ENCODE results near the gene PTCD3.

PTCD3 gene

DNA sequence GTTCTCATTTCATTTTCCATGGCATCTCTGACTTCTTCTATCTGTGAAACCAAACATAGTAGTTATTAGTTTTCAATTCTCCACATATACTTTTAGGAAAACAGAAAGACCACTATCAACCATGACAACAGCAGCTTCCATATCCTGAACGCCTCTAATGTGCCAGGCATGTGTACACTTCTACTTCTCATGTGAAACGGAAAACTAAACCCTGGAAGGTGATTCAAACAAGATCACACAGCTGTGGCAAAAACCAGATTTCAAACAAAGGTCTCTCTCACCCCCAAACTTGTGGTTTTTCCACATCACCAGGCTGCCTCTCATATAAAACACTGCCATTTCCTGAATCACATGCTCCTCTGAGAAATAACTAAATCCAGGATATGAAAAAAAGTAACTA, 41.8 kb downstream of the PTCD3 start:
- no peak for DNase-seq

- DNase-seq = no peak
These were observed 44.5 kb downstream of the PTCD3 start for GRCh38 chr2:86150502-86150901.

GRCh38 chr2:86157009-86157556, 51.0 kb downstream of the PTCD3 start:
- DNase-seq = no peak

DNA sequence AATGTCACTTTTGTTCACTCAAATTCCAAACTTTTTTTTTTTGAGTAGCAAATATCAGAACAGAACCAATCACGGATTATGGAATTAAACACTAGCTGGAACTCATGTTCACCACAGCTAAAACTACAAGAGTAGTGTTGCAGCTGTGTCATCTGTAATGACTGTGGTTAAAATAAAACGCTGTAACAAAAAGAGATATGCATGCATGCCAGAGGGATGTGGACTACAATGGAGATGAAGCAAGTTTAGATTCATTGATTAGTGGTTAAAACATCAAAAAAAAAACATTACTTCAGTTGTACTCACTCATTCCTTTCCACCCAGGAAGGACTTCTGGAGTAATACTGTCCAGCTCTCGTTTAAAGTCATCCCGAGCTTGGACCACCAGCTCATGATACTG, 52.3 kb downstream of the PTCD3 start:
- no peak for DNase-seq

DNA sequence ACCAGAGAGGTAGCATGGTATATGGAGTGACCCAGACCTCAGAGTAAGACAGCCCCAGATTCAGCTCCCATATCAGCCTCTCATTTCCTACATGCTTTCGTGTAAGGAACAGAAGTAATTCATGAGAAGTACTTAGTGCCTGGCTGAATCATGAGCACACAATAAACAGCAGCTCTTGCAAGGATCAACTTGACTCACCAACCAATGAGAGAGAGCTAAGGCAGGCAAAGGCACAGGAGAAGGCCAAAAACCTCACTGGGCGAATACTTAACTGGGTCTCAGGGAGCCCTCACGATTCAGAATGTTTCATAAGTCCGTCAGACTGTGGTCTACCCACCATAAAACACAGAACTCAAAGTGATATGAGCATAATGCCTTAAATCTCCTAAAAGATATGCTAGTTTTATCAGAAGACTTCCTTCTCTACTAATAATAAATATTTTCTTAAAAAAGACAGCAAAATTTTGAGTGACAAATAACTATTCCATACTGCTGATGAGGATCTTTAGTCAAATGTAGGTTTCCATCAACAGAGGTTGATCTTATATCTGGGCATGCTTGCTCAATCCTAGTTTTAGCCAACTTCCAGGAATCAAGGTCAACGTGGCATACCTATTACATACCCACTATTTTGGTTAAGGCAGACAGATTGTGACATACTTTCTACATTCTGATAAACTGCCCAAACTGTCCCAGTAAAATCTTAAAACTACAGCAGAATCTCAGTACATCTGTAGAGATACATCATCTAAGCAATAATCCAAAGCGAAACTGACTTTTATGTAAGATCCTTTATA, 54.3 kb downstream of the PTCD3 start:
- DNase-seq = no peak

DNA sequence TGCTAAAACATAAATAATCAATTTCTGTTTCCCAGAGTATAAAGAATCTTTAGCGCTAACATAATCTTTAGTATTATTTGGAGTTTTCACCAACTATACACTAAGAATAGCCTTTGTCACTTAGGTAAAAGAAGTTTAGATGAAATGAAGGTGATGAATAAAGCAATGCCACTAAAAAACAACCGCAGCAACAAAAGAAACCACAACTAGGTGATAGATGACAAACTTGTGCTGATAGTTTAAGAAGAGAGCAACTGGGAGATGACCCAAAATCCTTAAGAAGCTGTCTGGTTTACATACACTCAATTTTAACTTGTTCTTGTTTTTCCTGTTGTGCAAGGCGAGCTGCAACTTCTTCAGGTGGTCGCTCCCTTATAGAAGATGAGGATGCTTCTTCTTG, 64.4 kb downstream of the PTCD3 start:
- DNase-seq = no peak

DNA sequence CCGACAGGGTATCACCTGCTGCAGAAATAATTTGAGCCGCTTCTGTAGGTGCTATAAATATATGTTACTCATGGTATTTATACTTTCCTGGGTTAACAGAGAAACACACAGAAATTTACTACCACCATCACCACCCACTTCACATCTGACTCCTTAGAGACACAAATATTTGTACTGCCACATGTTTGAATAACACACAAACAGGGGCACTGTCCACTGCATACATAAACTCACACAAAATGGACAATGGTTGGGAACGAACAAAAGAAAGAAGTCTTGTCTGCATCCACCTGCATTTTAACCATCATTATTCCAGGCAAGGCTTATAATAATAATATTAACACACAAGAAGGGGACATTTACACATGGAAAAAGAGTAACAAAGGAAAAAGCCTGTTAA, 65.3 kb downstream of the PTCD3 start:
- no peak for DNase-seq

DNA sequence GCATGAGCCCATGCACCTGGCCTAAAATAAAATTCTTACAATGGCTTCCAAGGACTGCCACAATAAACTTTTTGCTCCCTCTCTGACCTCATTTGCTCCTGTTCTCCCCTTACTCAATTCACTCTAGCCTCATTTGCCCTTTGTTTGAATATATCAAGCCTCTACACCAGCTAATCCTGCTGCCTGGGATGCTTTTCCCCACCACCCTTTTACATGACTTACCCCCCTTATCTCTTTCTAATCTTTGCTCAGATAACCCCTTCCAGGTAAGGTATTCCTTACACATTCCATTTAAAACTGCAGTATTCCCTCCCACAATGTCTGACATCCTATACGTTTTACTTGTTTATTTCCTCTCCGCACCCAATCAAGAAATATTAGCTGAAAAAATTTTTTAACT, 66.6 kb downstream of the PTCD3 start:
- no peak for DNase-seq

- DNase-seq = no peak
These were observed 68.4 kb downstream of the PTCD3 start for GRCh38 chr2:86174445-86174844.

DNA sequence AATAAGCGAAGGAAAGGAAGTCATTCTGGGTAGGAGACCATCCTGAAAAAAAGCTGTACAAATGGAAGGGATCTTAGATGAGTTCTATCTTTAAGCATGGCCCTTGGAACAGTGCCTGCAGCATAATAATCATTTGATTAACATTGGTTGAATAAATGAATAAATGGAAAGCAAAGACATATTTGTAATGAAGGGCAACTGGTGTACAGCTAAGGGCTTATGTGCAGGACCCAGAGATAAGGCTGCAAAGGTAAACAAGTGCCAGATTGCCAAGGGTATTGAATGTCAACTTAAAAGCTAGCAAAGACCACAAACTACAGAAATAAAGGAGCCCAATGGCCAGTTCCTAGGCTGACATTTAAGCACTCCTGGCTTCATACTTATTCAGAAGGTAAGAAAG, 69.8 kb downstream of the PTCD3 start:
- DNase-seq = no peak

DNA sequence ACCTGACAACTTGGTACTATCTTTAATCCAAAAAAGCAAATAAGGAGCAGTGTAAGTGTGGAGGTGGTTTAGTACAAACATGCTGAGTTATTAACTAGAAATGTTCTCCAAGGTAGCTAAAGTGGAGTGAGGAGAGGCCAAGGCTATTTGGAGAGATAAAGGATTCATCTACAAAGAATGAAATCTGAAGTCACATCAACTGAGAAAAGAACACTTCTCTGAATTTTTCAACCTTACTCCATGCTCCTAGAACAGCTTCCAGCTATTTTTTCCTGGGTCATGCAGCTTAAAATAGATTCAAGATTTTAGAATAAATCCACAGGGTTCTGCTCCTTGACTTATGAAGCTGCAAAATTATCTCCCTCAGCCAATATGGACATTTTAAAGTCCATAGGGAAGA, 70.6 kb downstream of the PTCD3 start:
- no peak for DNase-seq

DNA sequence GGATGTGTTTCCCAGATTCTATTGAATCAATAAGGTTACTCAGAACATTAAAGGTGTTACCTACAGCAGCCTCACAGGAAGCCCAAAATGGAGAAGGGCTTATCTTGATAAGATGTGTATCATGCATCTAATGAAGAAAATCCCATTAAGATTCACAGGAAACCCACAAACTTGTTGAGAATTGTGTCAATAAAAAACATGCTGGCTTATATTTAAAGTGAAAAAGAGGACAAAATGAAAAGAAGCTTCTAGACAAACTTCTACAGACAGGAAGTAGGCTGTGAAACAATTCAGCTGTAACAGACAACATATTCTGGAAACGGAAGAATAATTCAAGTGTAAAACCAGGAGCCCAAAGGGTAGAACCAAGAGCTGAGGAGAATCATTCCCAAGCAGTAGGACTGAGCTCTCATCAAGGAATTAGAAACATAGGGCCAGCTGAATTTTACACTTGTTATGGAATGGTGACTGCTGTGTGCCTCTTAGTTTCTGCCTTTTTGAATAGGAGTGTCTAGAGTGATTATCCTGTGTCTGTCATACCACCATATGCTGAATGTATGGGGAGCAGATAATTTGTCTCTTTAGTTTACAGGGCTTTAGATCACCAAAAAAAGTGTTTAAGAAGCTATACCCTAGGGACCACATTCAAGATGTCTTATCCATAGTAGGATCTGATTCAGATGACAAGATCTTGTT, 79.6 kb downstream of the PTCD3 start:
- no peak for DNase-seq

DNA sequence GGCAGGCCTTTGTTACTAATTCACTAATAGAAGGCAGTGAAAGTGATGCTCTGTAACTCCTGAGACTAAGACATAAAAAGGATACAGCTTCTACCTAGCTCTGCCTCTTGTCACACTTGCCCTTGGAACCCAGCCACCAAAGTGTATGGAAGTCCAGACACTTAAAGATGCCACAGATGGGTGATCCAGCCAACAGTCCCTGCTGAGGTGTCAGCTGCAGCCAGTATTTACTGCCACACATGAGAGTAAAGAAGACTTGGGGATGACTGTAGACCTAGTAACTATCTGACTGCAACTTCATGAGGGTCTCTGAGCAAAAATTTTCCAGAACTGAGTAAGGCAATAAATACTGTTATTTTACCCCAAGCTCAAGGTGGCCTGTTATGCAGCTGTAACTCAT, 80.4 kb downstream of the PTCD3 start:
- DNase-seq = no peak

DNA sequence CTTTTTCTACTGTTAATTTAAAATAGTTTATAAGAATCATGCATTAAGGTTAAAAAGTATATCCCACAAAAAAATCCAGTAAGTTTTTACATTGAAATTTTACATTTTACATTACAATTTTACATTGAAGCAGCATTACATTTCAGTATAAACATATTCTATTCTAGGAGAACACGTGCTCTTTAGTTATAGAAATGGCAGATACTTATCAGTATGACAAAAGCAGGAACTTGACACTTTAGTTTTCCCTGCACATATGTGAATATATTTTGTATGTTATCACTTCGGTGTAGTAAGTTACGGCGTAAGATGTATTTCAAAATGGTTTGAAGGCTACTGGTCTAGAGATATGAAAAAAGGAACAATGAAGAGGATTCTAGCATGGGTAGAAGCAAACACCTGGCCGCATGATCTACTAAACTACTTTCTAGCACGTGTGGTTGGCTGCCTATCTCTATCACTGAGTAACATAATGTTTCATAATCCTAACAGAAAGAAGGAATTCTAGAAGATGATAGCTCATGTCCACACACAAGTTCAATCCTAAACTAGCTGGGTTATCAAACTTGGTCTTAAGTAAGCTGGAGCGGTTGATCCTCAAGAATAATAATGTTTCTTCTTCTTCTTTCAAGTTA, 83.9 kb downstream of the PTCD3 start:
- DNase-seq = no peak

All from activated effector memory CD4-positive, alpha-beta T cell treated with Interleukin-2 at 50 U/mL for 16 hours (primary cell).